IMR-90 (cell line): ENCODE data around the gene PARVG. TPM values are rescaled to one million over a fixed set of nuclear protein-coding genes. Genes with fewer than 3 reads are reported as not detected.

ENCODE experiments used
- ATAC-seq: fragments of 200-7000 bp; cut with Tn5 transposase; 2 replicates; pipeline ENCODE4 v1.9.1; 2020; ENCODE audit warnings: low read depth, mild to moderate bottlenecking, moderate library complexity
- BruUV-seq: library from RNA; stranded (reverse); fragments of 400-500 nt; replicated peaks from 2 replicates; lab custom pipeline; 2021; lab: Mats Ljungman, UMichigan
- CTCF ChIA-PET: fragments of 300-600 bp; formaldehyde crosslinking; extraction: SDS; loops from one replicate; lab custom pipeline; 2021; ENCODE audit warnings: antibody characterized with exemption; lab: Yijun Ruan, JAX
- POLR2A ChIA-PET: fragments of 300-600 bp; sonication (Branson Sonifier 250); formaldehyde crosslinking; loops from one replicate; lab custom pipeline; 2022; ENCODE audit warnings: antibody characterized with exemption; ENCODE audit not compliant: unreplicated experiment; lab: Charles Lee
- DNase-seq: peaks from one replicate; pipeline ENCODE4 v3.0.0; 2013
- H2AFZ ChIP-seq: replicated peaks from 2 replicates; pipeline ENCODE3; 2013; ENCODE audit warnings: low read length, mild to moderate bottlenecking; ENCODE audit not compliant: poor library complexity
- H2AK5ac ChIP-seq: 2 replicates; pipeline ENCODE4 v1.6.1; 2013; ENCODE audit warnings: low read depth, low read length, inconsistent platforms
- H2AK9ac ChIP-seq: replicated peaks from 2 replicates; pipeline ENCODE3; 2013; ENCODE audit warnings: mild to moderate bottlenecking, low read depth, low read length, moderate library complexity; ENCODE audit not compliant: poor library complexity
- H2BK120ac ChIP-seq: 2 replicates; pipeline ENCODE4 v1.6.1; 2013; ENCODE audit warnings: low read depth, low read length, inconsistent platforms
- H2BK15ac ChIP-seq: 3 replicates; pipeline ENCODE4 v1.6.1; 2013; ENCODE audit warnings: low read depth, low read length, inconsistent platforms
- H2BK20ac ChIP-seq: 2 replicates; pipeline ENCODE4 v1.6.1; 2013; ENCODE audit warnings: low read depth, mild to moderate bottlenecking, inconsistent platforms, low read length, moderate library complexity
- H2BK5ac ChIP-seq: 2 replicates; pipeline ENCODE4 v1.6.1; 2013; ENCODE audit warnings: mild to moderate bottlenecking, low read depth, low read length, inconsistent platforms; ENCODE audit not compliant: poor library complexity, severe bottlenecking
- H3K14ac ChIP-seq: replicated peaks from 2 replicates; pipeline ENCODE4 v1.6.1; 2013; ENCODE audit warnings: low read depth, low read length, inconsistent platforms
- H3K18ac ChIP-seq: 2 replicates; pipeline ENCODE4 v1.6.1; 2013; ENCODE audit warnings: low read depth, low read length, control low read depth
- H3K23ac ChIP-seq: 2 replicates; pipeline ENCODE4 v1.6.1; 2013; ENCODE audit warnings: low read depth, low read length, inconsistent platforms
- H3K27ac ChIP-seq: 2 replicates; pipeline ENCODE4 v1.5.1; 2013; ENCODE audit warnings: mild to moderate bottlenecking, control low read depth, low read length; ENCODE audit not compliant: insufficient read depth
- H3K27me3 ChIP-seq: 2 replicates; pipeline ENCODE4 v1.6.1; 2013; ENCODE audit warnings: low read length; ENCODE audit not compliant: control insufficient read depth, insufficient read depth
- H3K36me3 ChIP-seq: 2 replicates; pipeline ENCODE4 v1.6.1; 2013; ENCODE audit warnings: low read length, mixed read lengths; ENCODE audit not compliant: control insufficient read depth, insufficient read depth
- H3K4ac ChIP-seq: 2 replicates; pipeline ENCODE4 v1.6.1; 2013; ENCODE audit warnings: low read depth, low read length, inconsistent platforms
- H3K4me1 ChIP-seq: 2 replicates; pipeline ENCODE4 v1.6.1; 2013; ENCODE audit warnings: low read length, mixed read lengths; ENCODE audit not compliant: control insufficient read depth, insufficient read depth
- H3K4me2 ChIP-seq: 2 replicates; pipeline ENCODE4 v1.6.1; 2013; ENCODE audit warnings: low read depth, mild to moderate bottlenecking, control low read depth, low read length, moderate library complexity
- H3K4me3 ChIP-seq: 2 replicates; pipeline ENCODE4 v1.5.1; 2013; ENCODE audit warnings: low read depth, mild to moderate bottlenecking, control low read depth, low read length, moderate library complexity; ENCODE audit not compliant: insufficient read depth
- H3K56ac ChIP-seq: 2 replicates; pipeline ENCODE4 v1.6.1; 2013; ENCODE audit warnings: low read length, inconsistent platforms; ENCODE audit not compliant: insufficient read depth; ENCODE audit errors: extremely low read depth
- H3K79me1 ChIP-seq, 2 experiments: 2 replicates each; pipeline ENCODE4 v1.6.1; 2013; ENCODE audit warnings: low read length in 2 of 2, inconsistent platforms in 1 of 2, low read depth in 1 of 2
- H3K9ac ChIP-seq: 2 replicates; pipeline ENCODE4 v1.6.1; 2013; ENCODE audit warnings: low read depth, low read length, control low read depth
- H3K9me1 ChIP-seq: 2 replicates; pipeline ENCODE4 v1.6.1; 2013; ENCODE audit warnings: low read length, inconsistent platforms; ENCODE audit not compliant: insufficient read depth
- H3K9me3 ChIP-seq: 2 replicates; pipeline ENCODE4 v1.6.1; 2013; ENCODE audit warnings: low read length; ENCODE audit not compliant: control insufficient read depth, insufficient read depth
- H4K20me1 ChIP-seq: 2 replicates; pipeline ENCODE4 v1.6.1; 2013; ENCODE audit warnings: low read length, inconsistent platforms; ENCODE audit not compliant: insufficient read depth
- H4K5ac ChIP-seq: 2 replicates; pipeline ENCODE4 v1.6.1; 2013; ENCODE audit warnings: mild to moderate bottlenecking, low read depth, low read length, control low read depth
- H4K8ac ChIP-seq, 2 experiments: 2 replicates each; pipeline ENCODE4 v1.6.1; 2013; ENCODE audit warnings: low read depth in 2 of 2, low read length in 2 of 2, control low read depth in 1 of 2, inconsistent platforms in 1 of 2
- H4K91ac ChIP-seq: 2 replicates; pipeline ENCODE4 v1.6.1; 2013; ENCODE audit warnings: low read depth, low read length, inconsistent platforms; ENCODE audit not compliant: insufficient read depth
- BHLHE40 ChIP-seq: fragments of 150-350 bp; IDR thresholded peaks from 2 replicates; pipeline ENCODE4 v1.6.1; 2016; ENCODE audit warnings: mild to moderate bottlenecking, low read depth, low read length
- CEBPB ChIP-seq: IDR thresholded peaks from 2 replicates; pipeline ENCODE4 v1.6.1; 2012; ENCODE audit warnings: low read depth, low read length, improper control_type of control experiment
- CHD1 ChIP-seq: IDR thresholded peaks from 2 replicates; pipeline ENCODE4 v1.6.1; 2012; ENCODE audit warnings: low read depth, low read length, improper control_type of control experiment
- CTCF ChIP-seq: conservative IDR thresholded peaks from 2 replicates; pipeline ENCODE4 v1.5.1; 2012; ENCODE audit warnings: mild to moderate bottlenecking, low read depth, low read length, improper control_type of control experiment
- FOS ChIP-seq: fragments of 150-350 bp; IDR thresholded peaks from 2 replicates; pipeline ENCODE4 v1.6.1; 2016; ENCODE audit warnings: low read depth, low read length
- MAFK ChIP-seq: IDR thresholded peaks from 2 replicates; pipeline ENCODE4 v1.6.1; 2012; ENCODE audit warnings: low read depth, low read length, improper control_type of control experiment
- MAZ ChIP-seq: IDR thresholded peaks from 2 replicates; pipeline ENCODE4 v1.6.1; 2012; ENCODE audit warnings: low read depth, mild to moderate bottlenecking, low read length, improper control_type of control experiment, moderate library complexity, borderline replicate concordance
- MXI1 ChIP-seq: IDR thresholded peaks from 2 replicates; pipeline ENCODE4 v1.6.1; 2012; ENCODE audit warnings: low read depth, mild to moderate bottlenecking, low read length, moderate library complexity, borderline replicate concordance
- NFE2L2 ChIP-seq: fragments of 150-350 bp; IDR thresholded peaks from 2 replicates; pipeline ENCODE4 v1.6.1; 2016; ENCODE audit warnings: low read depth, mild to moderate bottlenecking, low read length
- POLR2A ChIP-seq: IDR thresholded peaks from 2 replicates; pipeline ENCODE4 v1.6.1; 2012; ENCODE audit warnings: mild to moderate bottlenecking, low read depth, low read length
- RAD21 ChIP-seq: IDR thresholded peaks from 2 replicates; pipeline ENCODE4 v1.6.1; 2012; ENCODE audit warnings: low read length, improper control_type of control experiment
- RCOR1 ChIP-seq: IDR thresholded peaks from 2 replicates; pipeline ENCODE4 v1.6.1; 2012; ENCODE audit warnings: mild to moderate bottlenecking, low read length, improper control_type of control experiment; ENCODE audit not compliant: insufficient replicate concordance
- RFX5 ChIP-seq: IDR thresholded peaks from 2 replicates; pipeline ENCODE4 v1.8.0; 2012; ENCODE audit warnings: low read depth, mild to moderate bottlenecking, low read length, moderate library complexity
- SMC3 ChIP-seq: fragments of 150-350 bp; IDR thresholded peaks from 2 replicates; pipeline ENCODE4 v1.6.1; 2016; ENCODE audit warnings: low read depth, mild to moderate bottlenecking, antibody characterized with exemption, low read length, moderate library complexity
- WGBS, 2 experiments: methylation state at CpG; one replicate each; pipeline versions ENCODE4 v1.1.5 to v1.1.7; 2013; ENCODE audit warnings: missing lambda C conversion rate in 2 of 2; ENCODE audit not compliant: insufficient read length in 1 of 2; ENCODE audit errors: extremely low coverage in 2 of 2; 5-methylcytosine and 5-hydroxymethylcytosine counted together
- dilution Hi-C: fragments of 300-500 bp; cut with HindIII; formaldehyde crosslinking; loops from one replicate; pipeline ENCODE4 v1.14.3; 2018; ENCODE audit warnings: low sequenced_read_pairs; ENCODE audit not compliant: unreplicated experiment
- in situ Hi-C: fragments of 300-500 bp; cut with MboI; formaldehyde crosslinking; loops from 3 replicates; pipeline ENCODE4 v1.14.3; 2019; ENCODE audit warnings: low sequenced_read_pairs, inconsistent platforms, mixed read lengths
- intact Hi-C: fragments of 100-400 bp; cut with micrococcal nuclease; formaldehyde crosslinking; loops from 2 replicates; pipeline ENCODE4 v1.10.0; 2022
- polyA plus RNA-seq, 3 experiments: library from polyadenylated mRNA; depleted of rRNA; stranded (reverse); fragments of >200 nt; gene quantifications; 2 replicates each; pipeline ENCODE4 v1.2.3, GENCODE V29; 2012; ENCODE audit warnings: low replicate concordance in 1 of 3
- total RNA-seq: library from RNA; depleted of rRNA; stranded (reverse); fragments of >200 nt; gene quantifications from 2 replicates; pipeline ENCODE4 v1.2.3, GENCODE V29; 2012
- TF ChIP-seq, protein P1 (sequence below): fragments of 150-350 bp; IDR thresholded peaks from 2 replicates; pipeline ENCODE4 v1.6.1; 2016; ENCODE audit warnings: low read depth, mild to moderate bottlenecking, low read length, moderate library complexity, borderline replicate concordance
- TF ChIP-seq, protein P2 (sequence below): fragments of 150-350 bp; IDR thresholded peaks from 2 replicates; pipeline ENCODE4 v1.6.1; 2017; ENCODE audit warnings: mild to moderate bottlenecking, antibody characterized with exemption, low read length, low read depth

PARVG gene
- total and polyA plus RNA-seq, 2 of the 4 experiments (the other 2 are of a cell fraction) = not detected

DNA sequence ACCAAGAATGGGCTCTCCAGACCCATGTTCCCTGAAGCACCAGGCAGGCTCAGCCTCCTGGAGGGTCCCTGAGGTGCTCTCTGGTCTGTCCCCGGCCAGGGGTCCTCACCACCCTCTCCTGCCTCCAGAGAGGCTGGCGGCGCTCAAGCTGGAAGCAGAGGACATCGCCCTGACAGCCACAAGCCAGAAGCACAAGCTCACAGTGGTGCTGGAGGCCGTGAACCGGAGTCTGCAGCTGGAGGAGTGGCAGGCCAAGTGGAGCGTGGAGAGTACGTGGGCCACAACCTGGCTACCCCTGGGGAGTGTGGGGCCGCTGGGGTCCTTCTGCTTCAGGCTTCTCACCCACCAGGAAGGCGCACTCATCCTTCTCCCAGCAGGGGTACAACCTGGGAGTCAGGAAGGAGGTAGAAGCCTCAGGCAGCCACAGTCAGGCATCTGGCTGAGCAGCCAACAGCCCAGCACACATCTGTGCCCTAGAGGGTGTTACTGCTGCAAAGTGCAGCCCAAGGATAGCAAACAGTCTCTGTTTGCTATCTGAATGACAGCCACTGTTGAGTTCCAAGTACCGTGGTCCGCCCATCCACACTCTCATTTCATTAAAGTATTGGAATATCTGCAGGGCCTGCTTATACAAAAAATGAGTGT is 8.4 kb downstream of the PARVG start:
- H3K79me1 ChIP-seq = no peaks in the 10 kb centered on the region
- BruUV-seq = no TSS peak
- H2BK5ac ChIP-seq = no peak overlapping the region
- H3K4me3 ChIP-seq = no peak overlapping the region
- no peak overlapping the region for H3K14ac ChIP-seq
- WGBS, 2 experiments = no CpG with 5 or more reads among the region's 12 CpGs
- H2AK5ac ChIP-seq = no peak overlapping the region
- no peak overlapping the region for H2BK15ac ChIP-seq
- H4K5ac ChIP-seq = no peak overlapping the region
- peaks cover 2% of the 10 kb centered on the region; the same call in 1 of the 2 replicates for H3K4me1 ChIP-seq
- H4K8ac ChIP-seq = no peak overlapping the region
- H3K56ac ChIP-seq = no peak overlapping the region
- H2AK9ac ChIP-seq = no peak overlapping the region
- H2AFZ ChIP-seq = no peak overlapping the region
- H2BK20ac ChIP-seq = no peak overlapping the region
- peaks cover 32% of the 10 kb centered on the region for H3K27me3 ChIP-seq
- no peak overlapping the region for H3K4me2 ChIP-seq
- H2BK120ac ChIP-seq = no peak overlapping the region
- H4K91ac ChIP-seq = no peak overlapping the region
- intact Hi-C loops = no loop called here
- no peak overlapping the region for H3K23ac ChIP-seq
- H3K36me3 ChIP-seq = no peaks in the 10 kb centered on the region
- no peaks in the 10 kb centered on the region for H3K9me1 ChIP-seq
- no peak overlapping the region for H3K4ac ChIP-seq
- POLR2A ChIA-PET = interaction anchor here (0.6 kb wide), 1 partner anchor 10 kb away, joined by 4 read pairs; no protein-coding TSS in a partner anchor
- ATAC-seq = no peak
- no peaks in the 10 kb centered on the region for H3K9me3 ChIP-seq
- H3K27ac ChIP-seq = no peak overlapping the region
- dilution Hi-C loops = no loop called here
- in situ Hi-C loops = no loop called here
- CTCF ChIA-PET = no interaction called here
- DNase-seq = no peak
- no peak overlapping the region for H3K9ac ChIP-seq
- no peaks in the 10 kb centered on the region for H4K20me1 ChIP-seq
- TF ChIP-seq CTCF = no peak
- no peak for TF ChIP-seq RCOR1
- TF ChIP-seq MAZ = no peak
- TF ChIP-seq MXI1 = no peak
- TF ChIP-seq POLR2A = no peak
- TF ChIP-seq CHD1 = no peak
- TF ChIP-seq, protein P1, sequence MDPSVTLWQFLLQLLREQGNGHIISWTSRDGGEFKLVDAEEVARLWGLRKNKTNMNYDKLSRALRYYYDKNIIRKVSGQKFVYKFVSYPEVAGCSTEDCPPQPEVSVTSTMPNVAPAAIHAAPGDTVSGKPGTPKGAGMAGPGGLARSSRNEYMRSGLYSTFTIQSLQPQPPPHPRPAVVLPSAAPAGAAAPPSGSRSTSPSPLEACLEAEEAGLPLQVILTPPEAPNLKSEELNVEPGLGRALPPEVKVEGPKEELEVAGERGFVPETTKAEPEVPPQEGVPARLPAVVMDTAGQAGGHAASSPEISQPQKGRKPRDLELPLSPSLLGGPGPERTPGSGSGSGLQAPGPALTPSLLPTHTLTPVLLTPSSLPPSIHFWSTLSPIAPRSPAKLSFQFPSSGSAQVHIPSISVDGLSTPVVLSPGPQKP = no peak
- no peak for TF ChIP-seq NFE2L2
- no peak for TF ChIP-seq RAD21
- TF ChIP-seq CEBPB = no peak
- no peak for TF ChIP-seq MAFK
- TF ChIP-seq BHLHE40 = no peak
- TF ChIP-seq, protein P2, sequence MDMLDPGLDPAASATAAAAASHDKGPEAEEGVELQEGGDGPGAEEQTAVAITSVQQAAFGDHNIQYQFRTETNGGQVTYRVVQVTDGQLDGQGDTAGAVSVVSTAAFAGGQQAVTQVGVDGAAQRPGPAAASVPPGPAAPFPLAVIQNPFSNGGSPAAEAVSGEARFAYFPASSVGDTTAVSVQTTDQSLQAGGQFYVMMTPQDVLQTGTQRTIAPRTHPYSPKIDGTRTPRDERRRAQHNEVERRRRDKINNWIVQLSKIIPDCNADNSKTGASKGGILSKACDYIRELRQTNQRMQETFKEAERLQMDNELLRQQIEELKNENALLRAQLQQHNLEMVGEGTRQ = no peak
- no peak for TF ChIP-seq FOS
- TF ChIP-seq SMC3 = no peak
- no peak for TF ChIP-seq RFX5
- no peak overlapping the region for H3K18ac ChIP-seq
